Measurements from ENCODE around the gene ZBTB37. TPM values are rescaled to one million over a fixed set of nuclear protein-coding genes. Genes with fewer than 3 reads are reported as not detected.

Gene ZBTB37
- total RNA-seq, 1 donor from 2014 or later: 14.6 TPM

DNA sequence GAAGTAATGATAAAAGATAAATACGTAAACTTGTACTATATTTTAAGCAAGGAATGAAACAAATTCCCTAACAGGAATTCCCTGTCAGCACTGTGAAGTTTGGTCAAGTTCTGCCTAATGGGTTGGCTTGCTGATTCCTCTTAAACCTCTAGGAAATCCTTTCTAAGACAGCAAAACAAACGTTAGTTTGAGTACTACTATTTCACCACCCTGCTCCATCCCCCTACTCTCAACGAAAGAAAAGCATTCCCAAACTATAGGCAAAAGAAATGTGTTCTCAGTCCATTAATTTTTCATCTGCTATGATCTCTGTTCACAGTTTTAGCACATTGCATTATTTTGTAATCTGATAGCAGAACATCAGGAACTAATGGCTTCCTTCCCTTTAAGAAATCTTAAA is 32.8 kb downstream of the ZBTB37 start:
- peaks cover 7% of the 10 kb centered on the region for H3K36me3 Mint-ChIP-seq
- peaks cover 3% of the 10 kb centered on the region for H3K9me3 Mint-ChIP-seq
- H3K27me3 Mint-ChIP-seq: no peaks in the 10 kb centered on the region
- no peak overlapping the region for H3K27ac Mint-ChIP-seq
- no peak for DNase-seq (ENCODE audit: extremely low spot score, unreplicated experiment)
- H3K4me3 Mint-ChIP-seq: no peak overlapping the region
- H3K4me1 Mint-ChIP-seq (ENCODE audit: unreplicated experiment): no peaks in the 10 kb centered on the region
- no peak for TF ChIP-seq CTCF (conservative IDR thresholded peaks at IDR 0.05)

DNA sequence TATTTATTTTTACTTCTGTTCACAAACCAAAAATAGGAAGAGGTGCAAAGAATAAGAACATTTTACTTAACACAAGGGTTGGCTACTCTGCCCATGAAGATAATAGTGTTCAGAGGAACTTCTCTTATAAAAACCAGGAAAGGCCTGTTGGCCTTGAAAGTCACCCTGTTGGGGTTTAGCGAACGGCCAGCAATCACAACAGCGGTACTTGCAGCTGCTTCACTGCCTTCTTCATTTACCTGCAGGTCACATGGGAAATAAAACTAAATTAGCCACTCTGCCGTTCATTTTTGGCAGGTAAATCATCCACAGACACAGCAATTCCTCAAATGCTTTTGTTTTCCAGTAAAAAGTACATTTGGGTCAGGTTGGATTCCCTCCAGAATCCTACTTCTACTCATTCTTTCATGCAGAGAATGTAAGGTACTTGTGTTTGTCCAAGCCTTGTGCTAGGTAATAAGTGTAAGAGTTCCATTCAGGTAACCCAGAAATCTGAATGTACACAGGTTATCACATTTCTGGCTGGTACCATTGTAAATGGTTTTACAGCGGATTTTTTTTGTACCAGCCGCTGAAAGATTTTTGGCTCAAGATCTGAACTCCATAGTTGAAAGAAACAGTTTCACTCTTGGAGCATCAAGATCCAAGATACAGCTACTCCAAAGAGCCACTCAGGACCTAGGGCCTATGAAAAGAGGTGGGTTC is 35.8 kb downstream of the ZBTB37 start:
- TF ChIP-seq CTCF (conservative IDR thresholded peaks at IDR 0.05): no peak
- no peak overlapping the region for H3K27ac Mint-ChIP-seq

GRCh38 chr1:173913111-173913510 is 44.9 kb downstream of the ZBTB37 start:
- Mint-ChIP-seq H3K36me3 (no peaks in the 10 kb centered on the region), H3K27me3 (no peaks in the 10 kb centered on the region), H3K27ac (no peak overlapping the region), H3K4me1 (ENCODE audit: unreplicated experiment) (no peaks in the 10 kb centered on the region), H3K9me3 (no peaks in the 10 kb centered on the region), H3K4me3 (no peak overlapping the region)
- no peak for DNase-seq (ENCODE audit: extremely low spot score, unreplicated experiment)
- TF ChIP-seq CTCF (conservative IDR thresholded peaks at IDR 0.05): no peak

More for the DNA sequence above, 35.8 kb downstream of the ZBTB37 start:
- DNase-seq (ENCODE audit: extremely low spot score, unreplicated experiment): no peak
- Mint-ChIP-seq H3K4me3 (no peak overlapping the region), H3K27me3 (no peaks in the 10 kb centered on the region), H3K4me1 (ENCODE audit: unreplicated experiment) (no peaks in the 10 kb centered on the region), H3K9me3 (peaks cover 8% of the 10 kb centered on the region), H3K36me3 (peaks cover 8% of the 10 kb centered on the region)

GRCh38 chr1:173914366-173914871 is 46.2 kb downstream of the ZBTB37 start:
- peak; percentile 71 for TF ChIP-seq CTCF (conservative IDR thresholded peaks at IDR 0.05)
- Mint-ChIP-seq H3K4me3 (no peak overlapping the region), H3K27ac (no peak overlapping the region), H3K4me1 (ENCODE audit: unreplicated experiment) (no peaks in the 10 kb centered on the region), H3K36me3 (no peaks in the 10 kb centered on the region), H3K9me3 (no peaks in the 10 kb centered on the region), H3K27me3 (no peaks in the 10 kb centered on the region)
- no peak for DNase-seq (ENCODE audit: extremely low spot score, unreplicated experiment)

GRCh38 chr1:173915596-173915995 is 47.4 kb downstream of the ZBTB37 start:
- Mint-ChIP-seq H3K27ac (no peak overlapping the region), H3K4me1 (ENCODE audit: unreplicated experiment) (no peaks in the 10 kb centered on the region), H3K36me3 (no peaks in the 10 kb centered on the region), H3K4me3 (no peak overlapping the region), H3K9me3 (no peaks in the 10 kb centered on the region), H3K27me3 (no peaks in the 10 kb centered on the region)
- DNase-seq (ENCODE audit: extremely low spot score, unreplicated experiment): no peak
- no peak for TF ChIP-seq CTCF (conservative IDR thresholded peaks at IDR 0.05)

All from type B pancreatic cell (in vitro differentiated cells).